Natural killer cell (primary cell): Measurements from ENCODE around the gene PFDN2. TPM values are rescaled to one million over a fixed set of nuclear protein-coding genes. Genes with fewer than 3 reads are reported as not detected.
A peak's percentile ranks its signal among the peaks of the same experiment; 100 is the strongest.

ENCODE experiments used
- ATAC-seq, 3 donors: fragments of 150-1000 bp in 2 of 3; fragments of 200-7000 bp in 1 of 3; cut with Tn5 transposase; 1 replicate in 1 of 3; 2 replicates in 2 of 3; pipeline ENCODE4 v1.10.0; 2021; ENCODE audit warnings: mild to moderate bottlenecking in 2 of 3, moderate library complexity in 2 of 3
- DNase-seq, 2 donors: peaks; one replicate each; pipeline versions ENCODE4 v3.0.0 to v3.0.0-alpha.2; 2013 to 2021; ENCODE audit warnings: mixed read lengths in 1 of 2
- H3K27ac ChIP-seq: one replicate; pipeline ENCODE4 v1.5.1; 2013; ENCODE audit warnings: mild to moderate bottlenecking, low read length
- H3K27me3 ChIP-seq: one replicate; pipeline ENCODE4 v1.6.1; 2013; ENCODE audit warnings: low read length; ENCODE audit not compliant: control insufficient read depth, insufficient read depth
- H3K36me3 ChIP-seq: one replicate; pipeline ENCODE4 v1.6.1; 2013; ENCODE audit warnings: low read length; ENCODE audit not compliant: control insufficient read depth, insufficient read depth
- H3K4me1 ChIP-seq: one replicate; pipeline ENCODE4 v1.6.1; 2013; ENCODE audit warnings: low read length; ENCODE audit not compliant: control insufficient read depth, insufficient read depth
- H3K4me3 ChIP-seq: one replicate; pipeline ENCODE4 v1.5.1; 2013; ENCODE audit warnings: low read length
- H3K9me3 ChIP-seq: one replicate; pipeline ENCODE4 v1.6.1; 2013; ENCODE audit warnings: low read length; ENCODE audit not compliant: control insufficient read depth, insufficient read depth
- H3K27ac Mint-ChIP-seq, 2 donors: one replicate each; pipeline ENCODE4 v1.8.0; 2022; ENCODE audit warnings: mild to moderate bottlenecking in 2 of 2, mixed read lengths in 2 of 2, moderate library complexity in 1 of 2
- H3K27me3 Mint-ChIP-seq, 2 donors: one replicate each; pipeline ENCODE4 v1.8.0; 2022; ENCODE audit warnings: low read depth in 2 of 2, mixed read lengths in 2 of 2
- H3K36me3 Mint-ChIP-seq: one replicate; pipeline ENCODE4 v1.8.0; 2022; ENCODE audit warnings: mixed read lengths
- H3K4me1 Mint-ChIP-seq, 2 donors: one replicate each; pipeline ENCODE4 v1.8.0; 2022; ENCODE audit warnings: mixed read lengths in 2 of 2
- H3K4me3 Mint-ChIP-seq: one replicate; pipeline ENCODE4 v1.8.0; 2022; ENCODE audit warnings: mild to moderate bottlenecking, moderate library complexity, mixed read lengths
- H3K9me3 Mint-ChIP-seq, 2 donors: one replicate each; pipeline ENCODE4 v1.8.0; 2022; ENCODE audit warnings: mixed read lengths in 2 of 2
- CTCF ChIP-seq: fragments of 200-600 bp; IDR thresholded peaks from one replicate; pipeline ENCODE4 v1.8.0; 2022; ENCODE audit warnings: antibody characterized with exemption
- WGBS: methylation state at CpG from one replicate; pipeline ENCODE4 v1.1.7; 2013; ENCODE audit warnings: missing lambda C conversion rate; ENCODE audit not compliant: insufficient coverage; 5-methylcytosine and 5-hydroxymethylcytosine counted together
- intact Hi-C: fragments of 100-400 bp; cut with micrococcal nuclease; formaldehyde crosslinking; loops from one replicate; pipeline ENCODE4 v1.14.2; 2022
- total RNA-seq, 4 donors: library from RNA; stranded (reverse); fragments of 120-200 nt in 1 of 4; gene quantifications; one replicate each; pipeline versions ENCODE4 v1.2.3 to v1.2.4, GENCODE V29; 2013 to 2022

The PFDN2 gene
- total RNA-seq, 3 donors from 2014 or later (not counting 1 experiment from before 2014, with no cell fraction given) = 31.6 to 40.0 (median 35.0) TPM

GRCh38 chr1:161096015-161096414 is 21.8 kb downstream of the PFDN2 start:
- DNase-seq (no peak), ATAC-seq (no peak)
- Histone ChIP-seq H3K36me3 (peaks cover 8% of the 10 kb centered on the region), H3K9me3 (peaks cover 2% of the 10 kb centered on the region), H3K27me3 (no peaks in the 10 kb centered on the region), H3K27ac (no peak overlapping the region), H3K4me3 (no peak overlapping the region), H3K4me1 (peaks cover 21% of the 10 kb centered on the region)
- peaks cover 6% of the 10 kb centered on the region for H3K36me3 Mint-ChIP-seq
- H3K27me3 Mint-ChIP-seq = peaks cover 0 to 11% of the 10 kb centered on the region in 2 donors
- TF ChIP-seq CTCF = no peak
- intact Hi-C loops = loop anchor here (5.0 kb wide), 2 partner anchors 99 to 329 kb away; no protein-coding TSS in a partner anchor
- H3K27ac Mint-ChIP-seq = peak overlapping the region; percentile 97 to 100
- peaks cover 2 to 3% of the 10 kb centered on the region in 2 donors for H3K9me3 Mint-ChIP-seq
- 93% methylated on average over 2 of the region's 2 CpGs for WGBS
- H3K4me1 Mint-ChIP-seq = peaks cover 22% of the 10 kb centered on the region in 2 donors
- no peak overlapping the region for H3K4me3 Mint-ChIP-seq

- Histone ChIP-seq H3K27ac (no peak overlapping the region), H3K27me3 (no peaks in the 10 kb centered on the region), H3K9me3 (peaks cover 2% of the 10 kb centered on the region), H3K36me3 (peaks cover 4% of the 10 kb centered on the region), H3K4me1 (peaks cover 21% of the 10 kb centered on the region), H3K4me3 (no peak overlapping the region)
- Mint-ChIP-seq H3K9me3 (peaks cover 2 to 3% of the 10 kb centered on the region in 2 donors), H3K36me3 (peaks cover 6% of the 10 kb centered on the region), H3K4me3 (peak overlapping the region; percentile 42), H3K4me1 (peaks cover 22% of the 10 kb centered on the region in 2 donors), H3K27ac (peak overlapping the region in 1 of 2 donors; percentile 97), H3K27me3 (peaks cover 0 to 11% of the 10 kb centered on the region in 2 donors)
- no peak for ATAC-seq
- no peak for TF ChIP-seq CTCF
- WGBS = 95% methylated on average over 6 of the region's 6 CpGs
- DNase-seq = no peak
- intact Hi-C loops = loop anchor here (5.0 kb wide), 2 partner anchors 98 to 328 kb away; no protein-coding TSS in a partner anchor
These were observed 22.6 kb downstream of the PFDN2 start for GRCh38 chr1:161095230-161095629.

GRCh38 chr1:161094481-161094880 is 23.4 kb downstream of the PFDN2 start:
- H3K36me3 ChIP-seq = peaks cover 3% of the 10 kb centered on the region
- no peak for ATAC-seq
- DNase-seq = no peak
- H3K4me3 Mint-ChIP-seq = peak overlapping the region; percentile 35
- H3K27ac ChIP-seq = no peak overlapping the region
- H3K9me3 ChIP-seq = peaks cover 2% of the 10 kb centered on the region
- H3K4me3 ChIP-seq = no peak overlapping the region
- H3K27me3 ChIP-seq = no peaks in the 10 kb centered on the region
- intact Hi-C loops = no loop called here
- H3K4me1 ChIP-seq = peaks cover 21% of the 10 kb centered on the region
- TF ChIP-seq CTCF = no peak
- 82% methylated on average over 9 of the region's 14 CpGs for WGBS
- H3K4me1 Mint-ChIP-seq = peaks cover 22% of the 10 kb centered on the region in 2 donors
- H3K27me3 Mint-ChIP-seq = peaks cover 0 to 11% of the 10 kb centered on the region in 2 donors
- H3K27ac Mint-ChIP-seq = no peak overlapping the region
- peaks cover 6% of the 10 kb centered on the region for H3K36me3 Mint-ChIP-seq
- H3K9me3 Mint-ChIP-seq = peaks cover 2 to 3% of the 10 kb centered on the region in 2 donors

- H3K27me3 ChIP-seq = no peaks in the 10 kb centered on the region
- peaks cover 3% of the 10 kb centered on the region for H3K36me3 Mint-ChIP-seq
- peaks cover 8% of the 10 kb centered on the region in 2 donors for H3K4me1 Mint-ChIP-seq
- peaks cover 0 to 10% of the 10 kb centered on the region in 2 donors for H3K27me3 Mint-ChIP-seq
- no peak for ATAC-seq
- H3K4me3 Mint-ChIP-seq = no peak overlapping the region
- peaks cover 2% of the 10 kb centered on the region for H3K9me3 ChIP-seq
- no peak for DNase-seq
- H3K4me1 ChIP-seq = peaks cover 8% of the 10 kb centered on the region
- WGBS = 85% methylated on average over 3 of the region's 3 CpGs
- no peak overlapping the region for H3K4me3 ChIP-seq
- H3K36me3 ChIP-seq = no peaks in the 10 kb centered on the region
- H3K27ac Mint-ChIP-seq = no peak overlapping the region
- no peak overlapping the region for H3K27ac ChIP-seq
- peaks cover 1 to 2% of the 10 kb centered on the region in 2 donors for H3K9me3 Mint-ChIP-seq
- intact Hi-C loops = no loop called here
- no peak for TF ChIP-seq CTCF
These were observed 25.2 kb downstream of the PFDN2 start for GRCh38 chr1:161092621-161093028.
